Kidney epithelial cell (primary cell): Measurements from ENCODE around the gene ICOS. TPM values are rescaled to one million over a fixed set of nuclear protein-coding genes. Genes with fewer than 3 reads are reported as not detected.
"Not testable (repeated sequence)": the region's sequence is repeated elsewhere in the genome, so short reads cannot be mapped to it uniquely, and the experiment has no call there.

Experiments
- DNase-seq: peaks from one replicate; pipeline ENCODE4 v3.0.0-alpha.2; 2010; ENCODE audit warnings: low read depth
- H3K27me3 ChIP-seq: 2 replicates; pipeline ENCODE4 v1.6.0; 2011; ENCODE audit warnings: low read length; ENCODE audit not compliant: control insufficient read depth, insufficient read depth
- H3K36me3 ChIP-seq: 2 replicates; pipeline ENCODE4 v1.5.1; 2011; ENCODE audit warnings: low read length; ENCODE audit not compliant: control insufficient read depth, insufficient read depth
- H3K4me3 ChIP-seq: 2 replicates; pipeline ENCODE4 v1.5.1; 2011; ENCODE audit warnings: low read depth, mild to moderate bottlenecking, control low read depth, low read length
- total RNA-seq: library from RNA; depleted of rRNA; stranded (reverse); fragments of >200 nt; gene quantifications from 2 replicates; pipeline ENCODE4 v1.2.3, GENCODE V29; 2015
- TF ChIP-seq, protein P1 (sequence below): IDR thresholded peaks from 2 replicates; pipeline ENCODE4 v1.5.1; 2011; ENCODE audit warnings: mild to moderate bottlenecking, moderate library complexity, low read length, control low read depth, inconsistent platforms; ENCODE audit not compliant: insufficient read depth, poor library complexity, severe bottlenecking

ICOS gene
- total RNA-seq, 1 donor from 2014 or later, result not detected

GRCh38 chr2:203983064-203983715 lies 46.6 kb downstream of the ICOS start:
- Histone ChIP-seq H3K27me3 (no peaks in the 10 kb centered on the region), H3K4me3 (no peak overlapping the region), H3K36me3 (no peaks in the 10 kb centered on the region)
- TF ChIP-seq, protein P1, sequence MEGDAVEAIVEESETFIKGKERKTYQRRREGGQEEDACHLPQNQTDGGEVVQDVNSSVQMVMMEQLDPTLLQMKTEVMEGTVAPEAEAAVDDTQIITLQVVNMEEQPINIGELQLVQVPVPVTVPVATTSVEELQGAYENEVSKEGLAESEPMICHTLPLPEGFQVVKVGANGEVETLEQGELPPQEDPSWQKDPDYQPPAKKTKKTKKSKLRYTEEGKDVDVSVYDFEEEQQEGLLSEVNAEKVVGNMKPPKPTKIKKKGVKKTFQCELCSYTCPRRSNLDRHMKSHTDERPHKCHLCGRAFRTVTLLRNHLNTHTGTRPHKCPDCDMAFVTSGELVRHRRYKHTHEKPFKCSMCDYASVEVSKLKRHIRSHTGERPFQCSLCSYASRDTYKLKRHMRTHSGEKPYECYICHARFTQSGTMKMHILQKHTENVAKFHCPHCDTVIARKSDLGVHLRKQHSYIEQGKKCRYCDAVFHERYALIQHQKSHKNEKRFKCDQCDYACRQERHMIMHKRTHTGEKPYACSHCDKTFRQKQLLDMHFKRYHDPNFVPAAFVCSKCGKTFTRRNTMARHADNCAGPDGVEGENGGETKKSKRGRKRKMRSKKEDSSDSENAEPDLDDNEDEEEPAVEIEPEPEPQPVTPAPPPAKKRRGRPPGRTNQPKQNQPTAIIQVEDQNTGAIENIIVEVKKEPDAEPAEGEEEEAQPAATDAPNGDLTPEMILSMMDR, result no peak
- DNase-seq, result no peak

- DNase-seq, H3K27me3 ChIP-seq, H3K4me3 ChIP-seq, H3K36me3 ChIP-seq: not testable (repeated sequence)
Measured at GRCh38 chr2:203985978-203986377, 49.4 kb downstream of the ICOS start.

DNA sequence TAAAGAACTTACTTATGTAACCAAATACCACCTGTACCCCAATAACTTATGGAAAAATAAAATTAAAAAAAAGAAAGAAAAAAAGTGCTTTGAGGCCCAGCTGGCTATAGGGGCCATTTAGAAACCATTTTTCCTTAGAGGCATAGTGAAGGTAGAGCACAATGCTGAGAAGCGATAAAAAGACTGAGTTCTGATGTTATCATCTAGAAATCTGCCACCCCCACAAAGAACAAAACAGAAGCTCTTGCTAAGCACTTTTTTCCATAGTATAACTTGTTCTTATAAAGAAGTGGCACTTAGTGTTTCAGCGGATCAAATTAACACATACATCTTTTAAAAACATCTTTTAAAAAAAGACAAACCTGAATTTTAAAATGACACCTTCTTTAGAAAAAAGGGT lies 51.4 kb downstream of the ICOS start:
- no peaks in the 10 kb centered on the region for H3K27me3 ChIP-seq
- no peak for DNase-seq
- TF ChIP-seq, protein P1, result no peak
- no peak overlapping the region for H3K4me3 ChIP-seq
- no peaks in the 10 kb centered on the region for H3K36me3 ChIP-seq

- H3K27me3 ChIP-seq, result no peaks in the 10 kb centered on the region
- no peak overlapping the region for H3K4me3 ChIP-seq
- TF ChIP-seq, protein P1, result no peak
- DNase-seq, result no peak
- H3K36me3 ChIP-seq, result no peaks in the 10 kb centered on the region
Measured at GRCh38 chr2:203988500-203989260, 52.1 kb downstream of the ICOS start.

GRCh38 chr2:203989521-203989920 lies 53.0 kb downstream of the ICOS start:
- Histone ChIP-seq H3K4me3 (no peak overlapping the region), H3K36me3 (no peaks in the 10 kb centered on the region), H3K27me3 (no peaks in the 10 kb centered on the region)
- DNase-seq, result no peak
- TF ChIP-seq, protein P1, result no peak

DNA sequence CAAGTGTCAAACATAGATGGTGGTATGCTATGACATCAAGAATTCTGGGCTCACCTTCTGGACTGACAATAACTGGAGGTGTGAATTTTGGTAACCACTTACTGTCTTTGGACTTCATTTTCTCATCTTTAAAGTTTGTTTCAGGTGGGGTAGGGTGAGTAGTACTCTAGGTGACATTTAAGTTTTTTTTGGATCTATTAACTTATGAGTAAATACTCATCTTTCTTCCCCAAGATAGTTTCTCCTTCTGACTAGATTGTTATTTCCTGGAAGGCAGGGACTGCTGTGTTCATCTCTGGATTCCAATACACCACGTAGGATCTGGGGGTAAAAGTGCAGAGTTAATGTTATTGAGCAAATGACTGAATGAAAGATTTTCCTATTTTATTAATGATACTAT lies 55.9 kb downstream of the ICOS start:
- H3K27me3 ChIP-seq, result no peaks in the 10 kb centered on the region
- H3K4me3 ChIP-seq, result no peak overlapping the region
- TF ChIP-seq, protein P1, result no peak
- no peak for DNase-seq
- H3K36me3 ChIP-seq, result no peaks in the 10 kb centered on the region
